Measurements from ENCODE around the gene PDAP1. TPM values are rescaled to one million over a fixed set of nuclear protein-coding genes. Genes with fewer than 3 reads are reported as not detected.

The PDAP1 gene, protein sequence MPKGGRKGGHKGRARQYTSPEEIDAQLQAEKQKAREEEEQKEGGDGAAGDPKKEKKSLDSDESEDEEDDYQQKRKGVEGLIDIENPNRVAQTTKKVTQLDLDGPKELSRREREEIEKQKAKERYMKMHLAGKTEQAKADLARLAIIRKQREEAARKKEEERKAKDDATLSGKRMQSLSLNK
- 10 to 100 TPM; 35.0 to 38.0 TPM for total RNA-seq
- 91.9 TPM for polyA plus RNA-seq (2013, experiment 1 of 2)
- polyA plus RNA-seq (2013, experiment 2 of 2): 83.3 TPM
- 32.0 to 242 (median 66.5) reads per million in 172 experiments for total RNA-seq

DNA sequence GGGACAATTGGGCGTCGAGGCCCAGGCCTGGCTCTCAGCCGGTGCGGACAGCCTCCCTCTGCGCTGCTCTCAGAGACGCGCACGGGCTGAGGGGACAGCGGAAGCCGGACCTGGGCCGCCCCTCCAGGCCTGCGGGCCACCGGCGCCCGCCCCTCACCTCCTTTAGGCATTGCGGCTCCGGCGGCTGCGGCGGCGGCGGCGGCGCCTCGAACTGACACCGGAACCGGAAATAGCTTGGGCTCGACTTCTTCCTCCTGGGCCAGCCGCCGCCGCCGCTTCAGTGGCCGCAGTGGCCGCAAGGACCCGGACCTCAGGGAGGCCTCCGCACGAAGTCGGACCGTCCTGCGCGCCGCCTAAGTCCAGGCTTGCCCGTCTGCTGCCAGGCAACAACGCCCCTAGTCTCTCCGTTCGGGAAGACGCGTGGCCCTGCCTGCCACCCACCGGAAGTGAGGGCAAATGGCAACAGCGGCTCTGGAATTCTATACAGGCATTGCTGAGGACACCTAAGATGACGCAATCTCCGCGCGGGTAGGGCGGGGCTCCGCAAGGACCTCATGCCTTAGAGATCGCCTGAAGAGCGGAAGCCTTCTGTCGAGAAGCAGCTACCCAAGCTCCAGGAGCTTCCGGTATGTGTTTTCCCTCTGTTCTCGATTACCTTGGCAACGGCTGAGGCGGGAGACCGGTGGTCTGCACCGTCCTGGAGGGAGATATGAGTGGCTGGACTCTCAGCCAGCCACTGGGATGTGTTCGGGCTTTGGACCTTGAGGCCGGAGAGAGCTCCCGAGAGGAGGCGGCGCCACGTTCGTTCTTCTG lies at the start of gene PDAP1, which contains the start of gene BUD31:
PDAP1 (minus strand) TSS at position 219 of the 813 bp plus-strand sequence; CDS start at position 170, 49 bp downstream.
BUD31 (plus strand) TSS at position 591 of the 813 bp plus-strand sequence. CDS start 2,124 bp downstream, outside the sequence.
- TF ChIP-seq, protein P1, sequence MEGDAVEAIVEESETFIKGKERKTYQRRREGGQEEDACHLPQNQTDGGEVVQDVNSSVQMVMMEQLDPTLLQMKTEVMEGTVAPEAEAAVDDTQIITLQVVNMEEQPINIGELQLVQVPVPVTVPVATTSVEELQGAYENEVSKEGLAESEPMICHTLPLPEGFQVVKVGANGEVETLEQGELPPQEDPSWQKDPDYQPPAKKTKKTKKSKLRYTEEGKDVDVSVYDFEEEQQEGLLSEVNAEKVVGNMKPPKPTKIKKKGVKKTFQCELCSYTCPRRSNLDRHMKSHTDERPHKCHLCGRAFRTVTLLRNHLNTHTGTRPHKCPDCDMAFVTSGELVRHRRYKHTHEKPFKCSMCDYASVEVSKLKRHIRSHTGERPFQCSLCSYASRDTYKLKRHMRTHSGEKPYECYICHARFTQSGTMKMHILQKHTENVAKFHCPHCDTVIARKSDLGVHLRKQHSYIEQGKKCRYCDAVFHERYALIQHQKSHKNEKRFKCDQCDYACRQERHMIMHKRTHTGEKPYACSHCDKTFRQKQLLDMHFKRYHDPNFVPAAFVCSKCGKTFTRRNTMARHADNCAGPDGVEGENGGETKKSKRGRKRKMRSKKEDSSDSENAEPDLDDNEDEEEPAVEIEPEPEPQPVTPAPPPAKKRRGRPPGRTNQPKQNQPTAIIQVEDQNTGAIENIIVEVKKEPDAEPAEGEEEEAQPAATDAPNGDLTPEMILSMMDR (IDR thresholded peaks at IDR 0.05): no peak
- ChIA-PET POLR2A (interaction anchor here (0.6 to 4.2 kb wide), 35 partner anchors 9 to 1021 kb away, joined by 3 to 105 read pairs (median 5); partner anchors contain the start of genes ARPC1A, ARPC1B, ATP5MF and CPSF4), CTCF (interaction anchor here (0.9 to 2.3 kb wide), 2 partner anchors 34 to 43 kb away, joined by 5 to 7 read pairs; partner anchors contain the start of gene ARPC1B)
- peak within 1 kb of the TSS; percentile 99 for H3K4me3 ChIP-seq (ENCODE audit: low read length)
- H3K4me1 ChIP-seq (ENCODE audit: insufficient read depth, low read length): peaks cover 55% of the 10 kb centered on the region
- peak within 1 kb of the TSS; percentile 93 for H3K4me3 Mint-ChIP-seq
- peak within 1 kb of the TSS; percentile 87 for H3K27ac Mint-ChIP-seq
- H3K9me3 ChIP-seq (ENCODE audit: control insufficient read depth in 1 of 2, insufficient read depth in 1 of 2, low read length in 2 of 2): no peaks in the 10 kb centered on the region
- H3K36me3 Mint-ChIP-seq (ENCODE audit: low read depth): peaks cover 73% of the 10 kb centered on the region
- intact Hi-C loops (cut with DNase I, micrococcal nuclease): loop anchor here (1.0 to 10.0 kb wide), 11 partner anchors 15 to 96 kb away; partner anchors contain the start of genes ARPC1A (in 1 of the 2), ARPC1B (in 1 of the 2), ATP5MF (in 1 of the 2) and ZKSCAN5 (in 1 of the 2)
- no peaks in the 10 kb centered on the region for H3K27me3 Mint-ChIP-seq
- H3K27ac ChIP-seq (ENCODE audit: low read depth in 1 of 2, low read length in 2 of 2): peak within 1 kb of the TSS; percentile 98 to 99
- H3K9me3 Mint-ChIP-seq: no peaks in the 10 kb centered on the region
- peaks cover 44% of the 10 kb centered on the region for H3K36me3 ChIP-seq (ENCODE audit: insufficient read depth, low read length)
- no peaks in the 10 kb centered on the region for H3K27me3 ChIP-seq (ENCODE audit: control insufficient read depth in 1 of 2, insufficient read depth in 2 of 2, low read length in 2 of 2)
- H3K4me1 Mint-ChIP-seq (ENCODE audit: low read depth): peaks cover 58% of the 10 kb centered on the region
- ATAC-seq (ENCODE audit: poor library complexity): peak; percentile 86
- DNase-seq: peak; percentile 90 to 98 (median 94)

DNA sequence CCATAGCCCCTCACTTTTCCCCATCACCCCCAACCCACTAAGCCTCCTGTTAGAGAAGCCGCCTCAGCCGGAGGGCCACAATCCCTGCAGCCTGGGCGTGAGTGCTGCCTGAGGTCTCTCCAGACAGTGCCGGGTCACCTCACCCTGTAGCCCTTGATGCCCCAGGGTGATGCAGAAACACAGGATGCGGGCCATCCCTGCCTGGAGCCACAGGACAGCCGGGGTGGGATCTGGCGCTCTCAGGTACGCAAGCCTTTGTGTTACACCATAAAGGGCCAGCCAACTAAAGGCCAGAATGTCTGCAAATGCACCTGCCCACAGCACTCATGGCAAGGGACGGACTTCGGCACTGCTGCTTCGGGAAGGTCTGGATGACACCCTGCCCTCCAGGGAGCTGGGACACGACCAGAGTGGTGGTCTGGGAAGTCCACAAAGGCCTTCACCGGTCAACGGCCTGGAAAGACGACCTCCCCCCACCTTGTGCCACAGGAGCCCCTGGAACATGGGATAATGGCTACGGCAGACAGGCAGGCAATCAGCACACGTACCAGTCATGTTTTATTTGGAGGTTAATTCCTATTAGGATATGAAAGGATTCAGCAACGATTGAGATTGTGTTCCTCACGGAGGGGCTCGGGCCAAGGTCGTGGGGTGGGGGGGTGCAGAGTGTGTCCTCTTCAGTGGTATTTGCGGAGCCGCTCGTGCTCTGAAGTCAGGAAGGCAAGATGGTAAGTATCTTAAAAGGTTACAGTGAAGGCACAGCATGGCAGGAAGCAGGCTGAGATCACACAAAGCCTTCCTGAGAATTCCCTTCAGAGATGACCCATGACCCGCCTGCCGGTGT lies 49.5 kb upstream of the PDAP1 start:
- Mint-ChIP-seq H3K4me3 (no peak overlapping the region), H3K27ac (no peak overlapping the region)
- POLR2A ChIA-PET: interaction anchor here (0.8 kb wide), 1 partner anchor 14 kb away, joined by 3 read pairs; no protein-coding TSS in a partner anchor

More for the DNA sequence above, 49.5 kb upstream of the PDAP1 start:
- no peak for DNase-seq
- no peaks in the 10 kb centered on the region for H3K9me3 ChIP-seq (ENCODE audit: control insufficient read depth in 1 of 2, insufficient read depth in 1 of 2, low read length in 2 of 2)
- Mint-ChIP-seq H3K27me3 (no peaks in the 10 kb centered on the region), H3K36me3 (ENCODE audit: low read depth) (peaks cover 66% of the 10 kb centered on the region), H3K9me3 (no peaks in the 10 kb centered on the region), H3K4me1 (ENCODE audit: low read depth) (peaks cover 27% of the 10 kb centered on the region)
- peaks cover 21% of the 10 kb centered on the region for H3K4me1 ChIP-seq (ENCODE audit: insufficient read depth, low read length)
- intact Hi-C loops (cut with DNase I, micrococcal nuclease): no loop called here
- TF ChIP-seq, protein P1 (IDR thresholded peaks at IDR 0.05): no peak
- H3K36me3 ChIP-seq (ENCODE audit: insufficient read depth, low read length): peaks cover 65% of the 10 kb centered on the region
- no peak overlapping the region for H3K4me3 ChIP-seq (ENCODE audit: low read length)
- no peak for ATAC-seq (ENCODE audit: poor library complexity)
- no peaks in the 10 kb centered on the region for H3K27me3 ChIP-seq (ENCODE audit: control insufficient read depth in 1 of 2, insufficient read depth in 2 of 2, low read length in 2 of 2)
- CTCF ChIA-PET: no interaction called here
- H3K27ac ChIP-seq (ENCODE audit: low read depth in 1 of 2, low read length in 2 of 2): no peak overlapping the region
